Activated T-helper 1 cell treated with anti-CD3 and anti-CD28 coated beads, Interleukin-12 subunit alpha, Interleukin-12 subunit beta, Interleukin-2, Interleukin-4 antibody, amounts not matched to agents 30 ng/mL and 10 ng/mL and 1 ng/mL, durations not matched to agents 14 hours and 24 hours and 36 hours (primary cell): Measurements from ENCODE around the gene TMPRSS9. TPM values are rescaled to one million over a fixed set of nuclear protein-coding genes. Genes with fewer than 3 reads are reported as not detected.
"Not testable (repeated sequence)": the region's sequence is repeated elsewhere in the genome, so short reads cannot be mapped to it uniquely, and the experiment has no call there.

Experiments
- DNase-seq: peaks from one replicate; pipeline ENCODE4 v3.0.0; 2021; ENCODE audit warnings: low spot score
- H3K27ac Mint-ChIP-seq: one replicate; pipeline ENCODE4 v1.8.0; 2021; ENCODE audit warnings: mild to moderate bottlenecking, mixed read lengths
- H3K27me3 Mint-ChIP-seq: one replicate; pipeline ENCODE4 v1.8.0; 2022; ENCODE audit warnings: mild to moderate bottlenecking, moderate library complexity, mixed read lengths; ENCODE audit not compliant: insufficient read depth
- H3K36me3 Mint-ChIP-seq: one replicate; pipeline ENCODE4 v1.8.0; 2021; ENCODE audit warnings: low read depth, mixed read lengths
- H3K4me1 Mint-ChIP-seq: one replicate; pipeline ENCODE4 v1.8.0; 2021; ENCODE audit warnings: low read depth, mixed read lengths
- H3K4me3 Mint-ChIP-seq: one replicate; pipeline ENCODE4 v1.8.0; 2021; ENCODE audit warnings: mild to moderate bottlenecking, moderate library complexity, mixed read lengths
- H3K9me3 Mint-ChIP-seq: one replicate; pipeline ENCODE4 v1.8.0; 2021; ENCODE audit warnings: mixed read lengths
- intact Hi-C: fragments of 100-400 bp; cut with micrococcal nuclease; formaldehyde crosslinking; loops from one replicate; pipeline ENCODE4 v1.15.1; 2024
- total RNA-seq: library from RNA; stranded (reverse); gene quantifications from 2 replicates; pipeline ENCODE4 v1.2.3, GENCODE V29; 2022

TMPRSS9 gene
- total RNA-seq, 1 donor from 2014 or later = not detected

- Mint-ChIP-seq H3K4me1 (peaks cover 8% of the 10 kb centered on the region), H3K27me3 (no peaks in the 10 kb centered on the region), H3K9me3 (peaks cover 6% of the 10 kb centered on the region), H3K4me3 (no peak overlapping the region), H3K27ac (no peak overlapping the region), H3K36me3 (peaks cover 9% of the 10 kb centered on the region)
- intact Hi-C loops = no loop called here
- no peak for DNase-seq
These were observed 19.4 kb upstream of the TMPRSS9 start for GRCh38 chr19:2340496-2341243.

GRCh38 chr19:2341244-2341751 lies 18.8 kb upstream of the TMPRSS9 start:
- no peak overlapping the region for H3K4me3 Mint-ChIP-seq
- peaks cover under 1% of the 10 kb centered on the region for H3K9me3 Mint-ChIP-seq
- intact Hi-C loops = no loop called here
- H3K27ac Mint-ChIP-seq = no peak overlapping the region
- DNase-seq = no peak
- H3K4me1 Mint-ChIP-seq = peaks cover 2% of the 10 kb centered on the region
- H3K36me3 Mint-ChIP-seq = peaks cover 3% of the 10 kb centered on the region
- H3K27me3 Mint-ChIP-seq = no peaks in the 10 kb centered on the region

GRCh38 chr19:2341982-2342381 lies 18.1 kb upstream of the TMPRSS9 start:
- H3K4me3 Mint-ChIP-seq = no peak overlapping the region
- DNase-seq = no peak
- no peaks in the 10 kb centered on the region for H3K4me1 Mint-ChIP-seq
- peaks cover 2% of the 10 kb centered on the region for H3K36me3 Mint-ChIP-seq
- no peak overlapping the region for H3K27ac Mint-ChIP-seq
- no peaks in the 10 kb centered on the region for H3K9me3 Mint-ChIP-seq
- H3K27me3 Mint-ChIP-seq = no peaks in the 10 kb centered on the region
- intact Hi-C loops = no loop called here

DNA sequence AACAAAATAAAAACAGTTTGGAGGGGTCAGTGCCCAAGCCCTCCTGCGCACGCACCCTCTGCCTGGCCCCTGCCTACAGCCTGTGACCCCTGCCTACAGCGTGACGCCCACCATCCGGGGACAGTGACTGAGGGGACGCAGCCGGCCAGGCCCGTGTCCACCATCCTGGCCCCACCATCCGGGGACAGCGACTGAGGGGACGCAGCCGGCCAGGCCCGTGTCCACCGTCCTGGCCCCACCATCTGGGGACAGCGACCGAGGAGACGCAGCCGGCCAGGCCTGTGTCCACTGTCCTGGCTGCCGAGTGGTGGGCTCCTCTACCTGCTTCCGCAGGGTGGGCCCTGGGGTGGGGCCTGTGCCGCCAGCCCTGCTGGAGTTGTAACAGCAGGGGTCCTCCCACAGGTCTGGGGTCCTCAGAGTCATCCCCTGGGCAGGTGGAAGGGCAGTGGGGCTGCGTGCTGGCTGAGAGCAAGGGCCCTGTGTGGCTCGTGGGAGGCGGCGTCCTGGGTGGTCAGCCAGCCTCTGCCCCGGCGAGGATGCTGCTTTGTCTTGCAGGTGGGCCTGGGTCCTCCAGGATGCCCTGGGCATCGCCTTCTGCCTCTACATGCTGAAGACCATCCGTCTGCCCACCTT lies 17.3 kb upstream of the TMPRSS9 start:
- Mint-ChIP-seq H3K27ac (no peak overlapping the region), H3K4me3 (no peak overlapping the region), H3K4me1 (no peaks in the 10 kb centered on the region), H3K27me3 (no peaks in the 10 kb centered on the region), H3K9me3 (no peaks in the 10 kb centered on the region), H3K36me3 (peaks cover 2% of the 10 kb centered on the region)
- no peak for DNase-seq
- intact Hi-C loops = no loop called here

DNA sequence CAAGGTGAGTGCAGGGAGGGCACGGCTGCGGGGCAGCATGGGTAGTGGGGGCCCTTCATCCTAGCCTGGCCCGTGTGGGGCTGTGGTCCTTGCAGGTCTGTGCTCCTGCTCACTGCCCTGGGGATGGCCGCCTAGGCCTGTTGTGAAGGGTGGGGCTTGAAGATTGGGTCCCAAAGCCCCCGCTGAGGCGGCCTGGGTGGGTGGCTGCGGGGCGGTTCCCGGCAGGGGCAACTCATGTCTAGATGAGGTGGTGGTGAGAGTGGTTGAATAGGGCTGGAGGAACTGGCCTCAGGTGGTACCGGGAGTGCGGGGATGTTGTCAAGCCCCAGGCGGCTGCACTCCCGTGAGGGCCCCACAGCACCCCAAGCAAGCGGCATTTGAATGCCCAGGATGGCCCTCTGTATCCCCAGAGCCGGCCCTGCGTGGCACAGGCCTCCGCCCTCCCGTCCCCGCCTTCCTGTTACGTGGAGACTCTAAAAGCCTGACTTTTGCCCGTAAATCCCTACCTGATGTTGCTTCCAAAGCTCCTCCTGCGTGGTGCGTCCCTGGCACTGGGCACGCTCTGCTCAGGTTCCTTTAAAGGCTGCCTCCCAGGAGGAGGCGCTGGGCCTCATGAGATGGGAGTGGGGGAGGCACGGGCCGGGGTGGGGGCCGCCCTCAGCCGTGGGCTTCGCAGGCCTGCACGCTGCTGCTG lies 16.6 kb upstream of the TMPRSS9 start:
- peaks cover 2% of the 10 kb centered on the region for H3K36me3 Mint-ChIP-seq
- H3K9me3 Mint-ChIP-seq = no peaks in the 10 kb centered on the region
- H3K4me1 Mint-ChIP-seq = no peaks in the 10 kb centered on the region
- no peak overlapping the region for H3K27ac Mint-ChIP-seq
- intact Hi-C loops = no loop called here
- DNase-seq = no peak
- no peak overlapping the region for H3K4me3 Mint-ChIP-seq
- H3K27me3 Mint-ChIP-seq = no peaks in the 10 kb centered on the region

GRCh38 chr19:2344381-2344870 lies 15.6 kb upstream of the TMPRSS9 start:
- no peak overlapping the region for H3K27ac Mint-ChIP-seq
- intact Hi-C loops = no loop called here
- H3K27me3 Mint-ChIP-seq = no peaks in the 10 kb centered on the region
- no peak for DNase-seq
- H3K4me3 Mint-ChIP-seq = no peak overlapping the region
- no peaks in the 10 kb centered on the region for H3K9me3 Mint-ChIP-seq
- H3K36me3 Mint-ChIP-seq = peaks cover 2% of the 10 kb centered on the region
- no peaks in the 10 kb centered on the region for H3K4me1 Mint-ChIP-seq

DNA sequence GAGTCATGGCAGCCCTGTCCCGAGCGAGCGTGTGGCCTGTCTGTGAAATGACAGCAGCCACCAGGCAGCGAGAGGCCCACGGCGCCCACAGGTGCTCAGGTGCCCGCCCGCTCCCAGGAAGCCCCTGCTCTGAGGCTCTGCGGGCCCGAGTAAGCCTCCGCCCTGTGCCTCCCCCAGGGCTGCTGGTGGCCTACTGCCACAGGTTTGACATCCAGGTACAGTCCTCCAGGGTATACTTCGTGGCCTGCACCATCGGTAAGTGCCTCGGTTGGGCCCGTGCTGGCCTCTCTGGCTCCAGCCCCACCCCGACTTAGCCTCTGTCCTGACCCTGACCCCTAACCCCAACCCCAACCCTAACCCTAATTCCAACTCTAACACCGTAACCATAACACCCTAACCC lies 15.0 kb upstream of the TMPRSS9 start:
- no peaks in the 10 kb centered on the region for H3K4me1 Mint-ChIP-seq
- no peaks in the 10 kb centered on the region for H3K27me3 Mint-ChIP-seq
- no peak overlapping the region for H3K4me3 Mint-ChIP-seq
- no peak overlapping the region for H3K27ac Mint-ChIP-seq
- no peak for DNase-seq
- no peaks in the 10 kb centered on the region for H3K9me3 Mint-ChIP-seq
- peaks cover 2% of the 10 kb centered on the region for H3K36me3 Mint-ChIP-seq
- intact Hi-C loops = no loop called here

DNA sequence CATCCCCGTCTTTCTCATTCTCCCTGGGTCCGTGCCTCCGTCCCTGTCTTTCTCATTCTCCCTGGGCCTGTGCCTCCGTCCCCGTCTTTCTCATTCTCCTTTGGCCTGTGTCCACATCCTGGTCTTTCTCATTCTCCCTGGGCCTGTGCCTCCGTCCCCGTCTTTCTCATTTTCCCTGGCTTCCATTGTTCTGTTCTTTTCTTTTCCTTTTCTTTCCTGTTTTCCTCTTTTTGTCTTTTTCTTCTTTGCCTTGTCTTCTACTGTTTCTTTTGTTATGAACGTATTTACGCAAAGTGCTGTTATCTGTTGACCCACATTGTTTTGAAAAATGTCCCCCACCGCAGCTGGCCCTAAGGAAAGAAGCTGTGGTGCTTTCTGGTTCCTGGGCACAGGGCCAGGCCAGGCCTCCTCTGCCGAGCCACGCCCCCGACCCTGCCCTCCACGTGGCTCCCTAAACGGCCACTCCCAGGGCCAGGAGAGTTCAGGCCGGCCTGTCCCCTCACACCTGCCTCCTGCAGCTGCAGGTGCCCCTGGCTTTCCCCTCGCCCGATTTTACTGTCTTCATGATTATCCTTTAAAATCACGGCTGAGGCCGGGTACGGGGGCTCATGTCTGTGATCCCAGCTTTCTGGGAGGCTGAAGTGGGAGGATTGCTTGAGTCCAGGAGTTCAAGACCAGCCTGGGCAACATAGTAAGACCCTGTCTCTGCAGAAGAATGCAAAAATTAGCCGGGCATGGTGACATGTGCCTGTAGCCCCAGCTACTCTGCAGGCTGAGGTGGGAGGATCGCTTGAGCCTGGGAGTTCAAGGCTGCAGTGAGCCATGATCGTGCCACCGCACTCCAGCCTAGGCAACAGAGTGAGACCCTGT lies 14.0 kb upstream of the TMPRSS9 start:
- intact Hi-C loops = no loop called here
- DNase-seq = no peak
- H3K27me3 Mint-ChIP-seq = no peaks in the 10 kb centered on the region
- no peaks in the 10 kb centered on the region for H3K4me1 Mint-ChIP-seq
- no peaks in the 10 kb centered on the region for H3K9me3 Mint-ChIP-seq
- peaks cover 2% of the 10 kb centered on the region for H3K36me3 Mint-ChIP-seq
- H3K4me3 Mint-ChIP-seq = no peak overlapping the region
- H3K27ac Mint-ChIP-seq = no peak overlapping the region

DNA sequence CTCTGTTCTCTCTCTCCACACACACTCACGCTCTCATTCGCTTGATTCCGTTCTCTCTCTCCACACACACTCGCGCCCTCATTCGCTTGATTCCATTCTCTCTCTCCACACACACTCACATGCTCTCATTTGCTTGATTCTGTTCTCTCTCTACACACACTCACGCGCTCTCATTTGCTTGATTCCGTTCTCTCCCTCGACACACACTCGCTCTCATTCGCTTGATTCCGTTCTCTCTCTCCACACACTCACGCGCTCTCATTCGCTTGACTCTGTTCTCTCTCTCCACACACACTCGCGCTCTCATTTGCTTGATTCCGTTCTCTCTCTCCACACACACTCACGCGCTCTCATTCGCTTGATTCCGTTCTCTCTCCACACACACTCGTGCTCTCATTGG lies 10.2 kb upstream of the TMPRSS9 start:
- H3K27ac Mint-ChIP-seq, DNase-seq, H3K27me3 Mint-ChIP-seq, H3K4me3 Mint-ChIP-seq, H3K4me1 Mint-ChIP-seq, H3K36me3 Mint-ChIP-seq, H3K9me3 Mint-ChIP-seq, intact Hi-C loops: not testable (repeated sequence)

DNA sequence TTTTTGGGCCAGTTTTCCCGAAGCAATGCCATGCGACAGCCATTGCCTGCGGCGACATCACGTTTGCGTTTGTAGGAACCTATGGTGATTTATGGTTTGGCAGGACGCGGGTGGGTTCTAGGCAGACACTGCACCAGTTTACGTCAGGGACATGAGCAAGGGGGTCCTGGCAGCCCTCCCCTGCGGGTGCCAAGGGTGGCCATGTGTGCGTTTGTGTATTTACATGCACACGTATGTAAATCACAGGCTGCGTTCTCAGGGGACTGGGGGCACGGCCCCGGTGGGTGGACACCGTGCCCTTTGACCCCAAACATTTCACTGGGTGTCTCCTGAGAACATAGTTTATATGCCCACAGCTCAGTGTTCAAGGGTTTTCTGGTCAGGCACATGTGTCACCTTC lies 9.4 kb upstream of the TMPRSS9 start:
- intact Hi-C loops = no loop called here
- no peaks in the 10 kb centered on the region for H3K27me3 Mint-ChIP-seq
- no peaks in the 10 kb centered on the region for H3K36me3 Mint-ChIP-seq
- no peaks in the 10 kb centered on the region for H3K9me3 Mint-ChIP-seq
- no peak for DNase-seq
- H3K27ac Mint-ChIP-seq = no peak overlapping the region
- no peak overlapping the region for H3K4me3 Mint-ChIP-seq
- no peaks in the 10 kb centered on the region for H3K4me1 Mint-ChIP-seq

GRCh38 chr19:2351591-2351990 lies 8.5 kb upstream of the TMPRSS9 start:
- no peaks in the 10 kb centered on the region for H3K36me3 Mint-ChIP-seq
- H3K4me1 Mint-ChIP-seq = no peaks in the 10 kb centered on the region
- H3K27me3 Mint-ChIP-seq = no peaks in the 10 kb centered on the region
- H3K9me3 Mint-ChIP-seq = no peaks in the 10 kb centered on the region
- DNase-seq = no peak
- no peak overlapping the region for H3K4me3 Mint-ChIP-seq
- intact Hi-C loops = no loop called here
- H3K27ac Mint-ChIP-seq = no peak overlapping the region

- H3K4me3 Mint-ChIP-seq = no peak overlapping the region
- no peaks in the 10 kb centered on the region for H3K4me1 Mint-ChIP-seq
- intact Hi-C loops = no loop called here
- no peaks in the 10 kb centered on the region for H3K27me3 Mint-ChIP-seq
- no peaks in the 10 kb centered on the region for H3K36me3 Mint-ChIP-seq
- DNase-seq = no peak
- no peak overlapping the region for H3K27ac Mint-ChIP-seq
- no peaks in the 10 kb centered on the region for H3K9me3 Mint-ChIP-seq
These were observed 7.9 kb upstream of the TMPRSS9 start for GRCh38 chr19:2352121-2352520.
